Hepatocyte (in vitro differentiated cells): ENCODE data around the gene PTPN6.

Source experiments
- EZH2phosphoT487 ChIP-seq: fragments of 200-600 bp; sonication (generic); IDR thresholded peaks from one replicate; pipeline ENCODE4 v1.6.1; 2018; ENCODE audit warnings: antibody characterized with exemption, mild to moderate bottlenecking, low read depth, moderate library complexity; ENCODE audit not compliant: unreplicated experiment, severe bottlenecking
- TF ChIP-seq, protein P1 (sequence below): fragments of 200-600 bp; sonication (generic); IDR thresholded peaks from 2 replicates; pipeline ENCODE4 v1.5.1; 2016; ENCODE audit warnings: antibody characterized with exemption, mild to moderate bottlenecking; ENCODE audit not compliant: poor library complexity

DNA sequence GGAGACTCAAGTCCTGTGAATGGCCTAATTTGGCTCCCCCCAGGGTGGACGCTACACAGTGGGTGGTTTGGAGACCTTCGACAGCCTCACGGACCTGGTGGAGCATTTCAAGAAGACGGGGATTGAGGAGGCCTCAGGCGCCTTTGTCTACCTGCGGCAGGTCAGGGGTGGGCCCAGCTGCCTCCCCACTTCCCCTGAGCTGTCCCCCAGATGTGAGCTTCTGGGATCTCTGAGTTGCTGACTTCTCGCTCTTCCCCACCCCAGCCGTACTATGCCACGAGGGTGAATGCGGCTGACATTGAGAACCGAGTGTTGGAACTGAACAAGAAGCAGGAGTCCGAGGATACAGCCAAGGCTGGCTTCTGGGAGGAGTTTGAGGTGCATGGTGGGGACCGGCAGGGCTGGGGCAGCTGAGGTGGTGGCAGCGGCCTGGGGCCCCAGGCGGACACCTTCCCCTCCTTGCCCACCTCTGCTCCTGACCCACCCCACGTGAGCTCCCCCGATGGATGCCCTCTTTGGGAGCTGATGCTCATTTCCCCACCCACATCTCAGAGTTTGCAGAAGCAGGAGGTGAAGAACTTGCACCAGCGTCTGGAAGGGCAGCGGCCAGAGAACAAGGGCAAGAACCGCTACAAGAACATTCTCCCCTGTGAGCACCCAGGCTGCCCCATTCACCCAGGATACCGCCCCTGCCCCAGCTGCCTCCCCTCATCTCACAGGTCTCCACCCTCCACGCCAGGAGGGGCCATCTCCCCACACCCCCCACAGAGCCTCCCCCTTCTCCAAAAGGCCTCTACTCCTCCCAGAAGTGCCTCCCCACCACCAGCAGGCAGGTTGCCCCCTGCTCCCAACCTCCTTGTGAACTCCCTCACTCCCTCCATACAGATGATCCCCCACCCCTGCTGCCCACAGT lies 4.2 kb downstream of the PTPN6 start:
- no peak for TF ChIP-seq EZH2phosphoT487
- TF ChIP-seq, protein P1, sequence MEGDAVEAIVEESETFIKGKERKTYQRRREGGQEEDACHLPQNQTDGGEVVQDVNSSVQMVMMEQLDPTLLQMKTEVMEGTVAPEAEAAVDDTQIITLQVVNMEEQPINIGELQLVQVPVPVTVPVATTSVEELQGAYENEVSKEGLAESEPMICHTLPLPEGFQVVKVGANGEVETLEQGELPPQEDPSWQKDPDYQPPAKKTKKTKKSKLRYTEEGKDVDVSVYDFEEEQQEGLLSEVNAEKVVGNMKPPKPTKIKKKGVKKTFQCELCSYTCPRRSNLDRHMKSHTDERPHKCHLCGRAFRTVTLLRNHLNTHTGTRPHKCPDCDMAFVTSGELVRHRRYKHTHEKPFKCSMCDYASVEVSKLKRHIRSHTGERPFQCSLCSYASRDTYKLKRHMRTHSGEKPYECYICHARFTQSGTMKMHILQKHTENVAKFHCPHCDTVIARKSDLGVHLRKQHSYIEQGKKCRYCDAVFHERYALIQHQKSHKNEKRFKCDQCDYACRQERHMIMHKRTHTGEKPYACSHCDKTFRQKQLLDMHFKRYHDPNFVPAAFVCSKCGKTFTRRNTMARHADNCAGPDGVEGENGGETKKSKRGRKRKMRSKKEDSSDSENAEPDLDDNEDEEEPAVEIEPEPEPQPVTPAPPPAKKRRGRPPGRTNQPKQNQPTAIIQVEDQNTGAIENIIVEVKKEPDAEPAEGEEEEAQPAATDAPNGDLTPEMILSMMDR, result no peak
